GM19238 (cell line): Measurements from ENCODE around the gene RABEP1.

ENCODE experiments used
- DNase-seq: peaks from one replicate; pipeline ENCODE4 v3.0.0; 2011; ENCODE audit warnings: low spot score; ENCODE audit not compliant: insufficient read length

The RABEP1 gene

DNA sequence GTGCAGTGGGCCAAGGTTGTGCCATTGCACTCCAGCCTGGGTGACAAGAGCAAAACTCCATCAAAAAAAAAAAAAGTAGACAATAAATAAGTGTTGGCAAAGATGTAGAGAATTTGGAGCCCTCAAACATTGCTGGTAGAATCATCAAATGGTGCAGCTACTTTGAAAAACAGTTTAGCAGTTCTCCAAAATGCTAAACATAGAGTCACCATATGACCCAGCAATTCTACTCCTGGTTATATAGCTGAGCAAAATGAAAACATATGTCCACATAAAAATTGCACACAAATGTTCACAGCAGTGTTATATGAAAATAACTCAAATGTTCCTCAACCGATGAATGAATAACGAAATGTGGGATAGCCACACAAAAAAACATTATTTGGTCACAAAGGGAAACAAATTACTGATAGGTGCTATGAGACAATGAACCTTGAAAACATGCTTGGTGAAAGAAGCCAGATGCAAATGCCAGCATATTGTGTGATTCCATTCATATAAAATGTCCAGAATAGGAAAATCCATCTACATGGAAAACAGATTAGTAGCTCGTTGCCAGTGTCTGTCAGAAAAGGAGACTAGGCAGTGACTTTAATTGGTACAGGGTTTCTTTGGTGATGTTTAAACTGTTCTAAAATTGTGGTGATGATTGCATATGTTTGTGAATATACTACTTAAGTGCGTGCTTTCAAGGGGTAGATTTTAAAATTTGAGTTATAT is 12.7 kb upstream of the RABEP1 start:
- DNase-seq: no peak

DNA sequence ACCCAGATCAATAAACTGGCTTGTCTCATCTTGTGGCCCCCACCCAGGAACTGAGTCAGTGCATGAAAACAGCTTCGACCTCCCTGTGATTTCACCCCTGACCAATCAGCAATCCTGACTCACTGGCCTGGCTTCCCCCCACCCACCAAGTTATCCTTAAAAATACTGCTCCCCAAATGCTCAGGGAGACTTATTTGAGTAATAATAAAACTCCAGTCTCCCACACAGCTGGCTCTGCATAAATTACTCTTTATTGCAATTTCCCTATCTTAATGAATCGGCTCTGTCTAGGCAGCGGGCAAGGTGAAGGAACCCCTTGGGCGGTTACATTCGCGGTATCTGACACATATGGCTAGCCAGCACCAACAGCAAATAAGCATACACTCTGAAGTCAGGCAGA is 9.8 kb upstream of the RABEP1 start:
- DNase-seq: no peak

DNA sequence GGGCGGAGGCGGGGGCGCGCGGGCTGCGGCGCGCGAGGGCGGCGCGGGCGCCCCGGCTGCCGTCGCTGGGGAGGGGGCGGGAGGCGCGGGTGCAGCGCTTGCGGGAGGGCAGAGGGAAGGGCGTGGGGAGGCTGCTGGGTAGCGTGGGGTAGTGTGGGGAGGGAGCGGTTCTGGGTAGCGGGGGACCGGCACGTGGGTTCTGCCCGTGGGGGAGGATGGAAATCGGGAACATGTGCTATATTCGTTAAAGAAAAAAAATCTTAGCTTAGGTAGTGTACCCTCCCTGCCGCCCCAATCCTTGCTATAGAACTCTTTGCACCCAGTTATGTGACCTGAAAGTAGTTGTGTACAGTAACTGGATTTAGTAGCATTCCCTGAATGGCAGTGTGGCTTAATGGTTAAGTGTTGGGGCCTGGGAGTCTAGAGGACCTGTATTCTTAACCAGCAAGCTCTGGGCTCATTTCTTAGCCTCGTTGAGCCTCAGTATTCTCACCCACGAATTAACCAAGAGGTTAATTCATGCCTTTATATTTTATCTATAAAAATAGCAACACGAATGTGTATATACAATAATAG is 646 bp downstream of the RABEP1 start:
- no peak for DNase-seq

DNA sequence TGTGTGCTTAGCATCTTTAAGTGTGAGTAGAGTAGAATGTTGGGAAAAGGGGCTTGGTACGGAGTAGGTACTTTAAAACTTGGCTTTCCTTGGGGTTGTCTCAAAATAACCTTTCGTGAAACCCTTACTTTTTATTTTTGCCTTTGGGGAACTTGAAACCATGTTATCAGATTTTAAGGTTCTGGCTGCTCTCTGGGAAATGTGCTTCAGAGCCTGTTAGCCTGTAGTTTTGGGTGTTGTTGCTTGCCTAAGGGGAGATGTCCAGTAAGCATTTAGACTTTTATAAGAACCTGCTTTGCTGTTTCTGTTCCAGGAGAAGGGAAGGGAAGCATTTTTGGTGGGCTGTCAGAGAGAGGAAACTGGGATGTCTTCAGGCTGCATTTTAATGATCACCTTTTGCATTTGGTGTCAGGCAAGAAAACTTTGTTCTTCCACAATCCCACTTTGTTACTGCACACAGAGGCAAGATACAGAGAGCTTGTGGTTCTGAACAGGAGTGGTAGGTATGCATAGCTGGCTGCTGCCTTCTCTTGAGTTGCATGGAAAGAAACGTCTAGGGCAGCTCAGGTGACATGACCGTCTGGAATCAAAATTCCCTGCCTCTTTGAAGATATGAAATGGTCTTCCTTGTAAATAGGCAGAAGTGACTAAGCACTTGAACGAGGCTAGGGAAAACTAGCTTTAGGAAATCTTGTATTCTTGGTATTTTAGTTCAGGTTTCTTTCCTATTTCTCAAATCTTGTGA is 1.7 kb downstream of the RABEP1 start:
- DNase-seq: no peak

DNA sequence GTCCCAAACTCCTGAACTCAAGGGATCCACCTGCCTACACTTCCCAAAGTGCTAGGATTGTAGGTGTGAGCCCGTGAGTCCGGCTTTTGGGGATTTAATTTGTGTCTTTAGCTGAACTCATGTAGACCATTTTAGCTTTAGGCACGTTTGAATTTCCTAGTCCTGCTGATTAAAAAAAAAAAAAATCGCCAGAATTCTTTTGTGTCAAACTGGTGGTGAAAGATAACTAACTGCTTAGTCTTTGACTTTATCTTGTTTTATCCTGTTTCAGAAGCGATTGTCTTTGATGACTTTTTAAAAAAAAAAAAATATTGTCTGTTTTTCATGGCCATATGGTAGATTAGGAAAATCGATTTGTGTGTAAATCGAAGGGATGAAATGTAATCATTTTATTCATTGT is 2.6 kb downstream of the RABEP1 start:
- DNase-seq: no peak

DNA sequence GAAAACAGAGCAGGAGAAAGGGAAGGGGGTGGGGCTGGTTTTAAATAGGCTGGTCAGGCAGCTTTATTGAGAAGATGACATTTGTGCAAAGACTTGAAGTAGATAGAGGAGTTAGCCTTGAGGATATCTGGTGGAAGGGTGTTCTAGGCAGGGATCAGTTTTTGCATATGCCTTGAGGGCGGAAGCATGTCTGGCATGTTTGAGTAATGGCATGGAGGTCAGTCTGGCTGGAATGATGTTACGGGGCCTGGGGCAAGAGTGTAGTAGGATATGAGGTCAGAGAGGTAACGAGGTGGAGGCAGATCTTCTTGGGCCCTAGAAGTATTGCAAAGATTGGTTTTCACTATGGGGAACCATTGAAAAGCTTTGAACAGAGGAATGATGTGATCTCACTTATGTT is 4.8 kb downstream of the RABEP1 start:
- no peak for DNase-seq

DNA sequence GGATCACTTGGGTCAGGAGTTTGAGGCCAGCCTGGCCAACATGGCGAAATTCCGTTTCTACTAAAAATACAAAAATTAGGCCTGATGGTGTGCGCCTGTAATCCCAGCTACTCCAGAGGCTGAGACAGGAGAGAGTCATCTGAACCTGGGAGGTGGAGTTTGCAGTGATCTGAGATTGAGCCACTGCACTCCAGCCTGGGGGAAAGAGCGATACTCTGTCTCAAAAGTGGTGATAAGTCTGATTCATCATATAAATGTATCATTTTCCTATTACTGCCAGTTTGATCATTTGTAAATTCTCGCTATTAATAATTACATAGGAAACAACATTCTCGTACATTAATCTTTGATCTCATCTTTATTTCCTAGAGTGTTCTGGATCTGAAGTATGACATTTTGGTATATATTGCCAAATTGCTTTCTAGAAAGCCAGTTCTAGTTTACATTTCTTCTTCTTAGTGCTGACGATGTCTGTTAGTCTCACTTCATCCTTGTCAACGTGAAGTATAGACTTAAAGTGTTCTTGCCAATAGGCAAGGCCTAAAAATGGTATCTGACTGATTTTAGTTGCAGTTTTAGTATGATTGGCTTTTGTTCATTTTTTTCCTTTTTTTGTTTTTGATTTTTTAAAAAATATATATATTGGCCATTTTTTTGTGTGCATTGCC is 9.7 kb downstream of the RABEP1 start:
- DNase-seq: no peak

DNA sequence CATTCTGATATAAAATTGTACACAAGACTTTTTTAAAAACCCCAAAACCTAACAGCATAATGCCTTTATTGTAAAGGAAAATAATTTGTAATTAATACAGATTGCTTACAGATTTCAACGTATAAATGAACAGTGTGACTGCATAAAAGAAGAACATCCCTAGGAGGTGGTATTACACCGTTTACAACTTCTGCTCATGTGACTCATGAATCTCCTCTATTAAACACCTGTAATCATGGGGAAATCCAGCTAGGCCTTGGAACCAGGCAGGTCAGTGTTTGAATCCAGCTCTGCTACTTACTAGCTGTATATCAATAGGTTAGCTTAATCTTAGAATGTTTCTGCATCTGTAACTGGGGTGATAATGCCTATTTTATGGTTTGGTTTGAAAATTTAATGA is 15.2 kb downstream of the RABEP1 start:
- DNase-seq: no peak

DNA sequence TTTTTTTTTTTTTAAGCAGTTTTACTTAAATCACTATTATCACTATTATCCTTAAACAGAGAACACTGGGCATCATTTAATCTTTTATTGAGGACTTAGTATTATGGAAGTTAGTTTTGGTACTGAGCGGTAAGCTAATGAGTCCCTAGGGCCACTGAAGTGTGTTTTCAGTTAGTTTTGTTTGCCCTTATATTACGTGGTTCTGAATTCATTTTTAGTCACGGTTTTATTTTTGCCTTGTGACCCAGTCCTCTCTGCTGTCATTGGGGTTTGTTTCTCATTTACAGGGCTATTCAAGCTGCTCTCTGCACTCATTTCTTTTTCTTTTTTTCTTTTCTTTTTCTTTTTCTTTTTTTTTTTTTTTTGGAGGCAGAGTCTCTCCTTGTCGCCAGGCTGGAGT is 17.3 kb downstream of the RABEP1 start:
- no peak for DNase-seq

DNA sequence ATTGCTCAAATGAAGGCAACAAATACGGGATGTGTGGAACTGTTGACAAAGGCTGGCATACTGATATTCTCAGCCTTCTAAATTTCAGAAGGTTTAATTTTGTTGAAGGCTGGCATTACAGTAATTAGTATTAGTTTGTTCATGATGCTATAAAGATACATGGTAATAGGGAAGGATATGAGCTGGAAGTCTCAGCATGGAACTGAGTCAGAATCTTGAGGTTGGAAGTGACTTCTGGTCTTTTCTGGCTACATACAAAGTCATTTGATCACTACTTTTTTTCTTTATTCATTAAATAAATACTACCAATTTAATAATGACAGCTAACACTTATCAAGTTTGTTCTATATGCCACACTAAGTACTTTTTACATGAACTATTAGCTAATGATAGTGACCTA is 22.6 kb downstream of the RABEP1 start:
- DNase-seq: no peak

DNA sequence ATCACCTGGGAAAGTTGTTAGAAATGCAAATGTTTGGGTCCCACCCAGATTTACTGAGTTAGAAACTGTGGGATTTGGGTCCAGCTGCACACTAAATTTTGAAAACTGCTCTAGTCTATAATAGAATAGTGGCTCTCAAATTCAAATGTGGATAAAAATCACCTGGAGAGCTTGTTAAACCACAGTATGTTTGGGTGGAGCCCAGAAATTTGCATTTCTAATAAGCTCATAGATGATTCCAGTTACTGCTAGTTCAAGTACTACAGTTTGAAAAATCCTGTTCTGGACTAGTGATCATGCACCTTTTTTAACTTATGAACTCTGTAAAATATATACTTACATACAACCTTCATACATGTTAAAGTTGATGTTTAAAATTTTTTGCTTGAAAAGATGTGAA is 27.8 kb downstream of the RABEP1 start:
- DNase-seq: no peak

DNA sequence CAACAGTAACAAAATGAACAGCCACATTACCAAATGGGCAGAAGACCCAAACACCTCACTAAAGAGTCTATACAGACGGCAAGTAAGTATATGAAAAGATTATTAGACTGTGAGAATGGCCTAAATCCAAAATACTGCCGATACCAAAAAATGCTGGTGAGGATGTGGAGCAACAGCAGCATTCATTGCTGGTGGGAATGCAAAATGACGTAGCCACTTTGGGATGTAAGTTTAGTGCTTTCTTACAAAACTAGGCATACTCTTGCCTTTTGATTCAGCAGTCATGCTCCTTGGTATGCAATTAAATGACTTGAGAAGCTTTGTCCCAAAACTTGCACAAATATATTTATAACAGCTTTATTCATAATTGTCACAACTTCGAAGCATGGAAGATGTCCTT is 43.8 kb downstream of the RABEP1 start:
- DNase-seq: no peak

DNA sequence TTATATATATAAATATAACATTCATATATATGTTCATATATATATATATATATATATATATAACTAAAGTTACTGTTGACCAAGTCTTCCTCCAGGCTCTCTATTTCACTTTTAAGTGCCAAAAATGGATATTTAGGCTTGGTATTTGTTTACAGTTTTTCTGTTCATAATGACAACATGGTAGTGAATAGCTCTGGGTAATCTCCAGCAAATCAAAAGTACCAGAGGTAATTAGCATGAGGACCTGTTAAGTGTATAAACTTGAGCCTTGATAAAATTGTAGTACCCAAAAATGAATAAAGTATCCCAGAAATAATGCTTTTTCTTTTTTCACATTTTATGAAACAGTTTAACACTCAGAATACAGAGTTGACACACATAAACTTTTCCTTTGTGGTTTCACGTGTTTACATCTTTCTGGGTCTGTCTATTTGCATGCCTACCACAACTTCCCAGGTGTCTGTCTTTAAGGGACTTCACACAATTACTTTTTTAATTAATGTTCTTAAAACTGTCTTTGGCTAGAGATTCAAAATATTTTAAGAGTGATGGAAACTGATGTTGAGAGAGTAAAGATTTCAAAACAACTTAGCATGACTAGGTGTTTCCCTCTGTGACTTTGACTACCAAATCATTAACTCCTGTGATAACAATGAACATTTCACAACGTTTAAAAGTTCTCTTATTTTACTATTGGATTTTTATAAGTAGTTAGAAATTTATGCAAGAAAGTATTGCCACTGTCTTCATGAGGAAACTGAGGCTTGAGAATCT is 47.9 kb downstream of the RABEP1 start:
- DNase-seq: no peak

DNA sequence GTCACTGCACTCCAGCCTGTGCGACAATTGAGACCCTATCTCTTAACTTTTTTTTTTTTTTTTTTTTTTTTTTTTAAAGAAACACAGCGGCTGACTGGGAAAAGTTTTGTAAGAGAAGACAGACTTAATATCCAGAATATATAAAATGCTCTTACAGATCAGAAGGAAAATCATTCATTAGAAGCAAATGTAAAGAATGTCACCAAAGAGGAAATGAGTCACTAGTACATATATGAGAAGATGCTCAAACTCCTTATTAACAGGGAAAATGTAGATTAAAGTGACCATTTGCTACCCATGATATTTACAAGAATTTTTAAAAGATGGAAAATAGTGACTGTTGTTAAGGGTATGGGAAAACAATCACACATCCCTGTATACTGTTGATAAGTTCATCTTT is 48.9 kb downstream of the RABEP1 start:
- no peak for DNase-seq

DNA sequence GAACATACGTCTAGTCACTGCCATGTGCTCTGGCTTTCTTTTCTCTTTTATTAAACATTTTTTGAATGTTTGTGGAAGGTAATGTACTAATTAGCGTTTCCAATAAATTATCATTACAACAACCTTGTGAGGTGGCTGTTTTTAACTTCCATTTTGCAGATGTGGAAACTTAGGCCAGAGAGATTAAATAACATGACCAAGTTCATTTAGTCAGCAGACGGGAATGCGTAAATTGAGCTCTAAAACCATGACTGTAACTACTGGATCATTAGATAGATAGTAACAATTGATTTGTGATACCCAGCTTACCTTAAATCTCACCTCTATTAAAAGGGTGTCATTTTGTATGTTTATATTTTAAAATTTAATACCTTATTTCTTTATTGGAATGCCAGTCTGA is 49.4 kb downstream of the RABEP1 start:
- no peak for DNase-seq

DNA sequence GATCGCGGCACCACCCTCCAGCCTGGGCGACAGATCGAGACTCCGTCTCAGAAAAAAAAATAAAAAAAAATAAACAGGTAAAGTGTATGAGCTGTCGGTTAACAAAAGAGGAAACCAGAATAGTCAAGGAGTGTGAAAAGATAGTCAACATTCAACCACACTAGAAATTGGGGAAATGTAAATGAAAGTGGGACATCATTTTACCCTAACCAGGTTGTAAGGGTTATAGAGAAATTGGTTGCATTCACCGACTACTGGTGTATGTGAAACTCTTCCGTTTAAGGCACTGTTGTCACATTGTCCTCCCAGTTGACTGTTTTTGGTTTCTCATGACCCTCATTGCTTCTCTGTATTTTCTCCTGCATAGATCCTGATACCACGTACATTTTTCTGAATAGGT is 62.8 kb downstream of the RABEP1 start:
- no peak for DNase-seq

DNA sequence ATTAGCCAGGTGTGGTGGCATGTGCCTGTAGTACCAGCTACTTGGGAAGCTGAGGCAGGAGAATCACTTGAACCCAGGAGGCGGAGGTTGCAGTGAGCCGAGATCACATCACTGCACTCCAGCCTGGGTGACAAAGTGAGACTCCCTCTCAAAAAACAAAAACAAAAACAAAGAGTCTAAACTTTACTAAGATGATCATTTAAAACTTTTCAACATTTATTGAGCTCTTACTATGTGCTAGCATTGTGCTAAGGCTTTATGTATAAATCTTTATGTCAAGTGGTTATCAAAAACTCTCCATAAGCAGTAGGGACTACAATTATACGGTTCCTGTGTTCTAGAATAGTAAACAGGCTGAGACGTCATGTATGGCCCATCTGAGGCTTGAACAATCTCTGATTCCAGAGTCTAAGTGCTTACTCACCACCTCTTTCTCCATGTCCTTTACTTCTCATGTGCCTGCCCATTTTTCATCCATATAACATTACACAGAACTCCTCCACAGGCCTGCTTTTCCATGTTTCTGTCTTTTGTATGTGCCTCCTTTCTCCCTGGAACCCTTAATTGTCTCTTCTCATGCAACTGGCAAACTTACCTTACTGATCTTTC is 70.7 kb downstream of the RABEP1 start:
- DNase-seq: no peak

DNA sequence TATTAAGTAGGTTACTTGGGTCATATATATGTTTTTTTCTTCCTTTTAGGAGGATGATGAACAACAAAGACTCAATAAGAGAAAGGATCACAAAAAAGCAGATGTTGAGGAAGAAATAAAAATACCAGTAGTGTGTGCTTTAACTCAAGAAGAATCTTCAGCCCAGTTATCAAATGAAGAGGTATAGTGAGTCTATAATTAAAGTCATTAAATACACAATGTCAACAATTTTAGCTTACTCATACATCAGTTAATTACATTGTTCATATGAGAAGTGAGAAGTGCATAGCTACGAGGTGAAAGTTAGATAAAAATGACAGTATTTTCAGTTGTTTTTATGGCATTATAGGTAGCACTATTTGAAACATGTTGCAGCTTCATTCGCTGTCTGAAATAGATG is 72.2 kb downstream of the RABEP1 start:
- DNase-seq: no peak

DNA sequence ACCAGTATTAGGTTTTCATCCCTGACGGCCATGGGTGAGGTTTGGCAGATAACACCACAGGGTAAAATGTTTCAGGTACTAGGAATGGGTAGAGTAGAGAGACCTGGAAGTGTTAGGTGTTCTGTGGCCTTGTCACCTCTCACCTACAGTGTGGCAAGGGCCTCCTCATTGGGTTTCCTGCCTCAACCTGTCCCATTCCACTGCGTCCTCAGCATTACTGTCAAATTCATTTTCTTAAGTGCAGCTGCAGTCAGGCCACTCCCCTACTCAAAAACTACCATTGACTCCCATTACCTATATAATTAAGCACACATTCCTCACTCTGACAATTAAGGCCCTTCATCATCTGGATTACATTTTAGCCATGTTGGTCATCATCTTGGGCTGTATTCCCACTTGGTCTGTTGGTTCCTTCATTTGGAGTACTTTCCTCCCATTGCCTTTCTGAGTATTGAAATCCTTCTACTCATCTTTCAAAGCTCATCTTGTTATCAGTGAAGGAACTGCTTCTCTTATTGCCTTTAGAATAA is 72.9 kb downstream of the RABEP1 start:
- no peak for DNase-seq

DNA sequence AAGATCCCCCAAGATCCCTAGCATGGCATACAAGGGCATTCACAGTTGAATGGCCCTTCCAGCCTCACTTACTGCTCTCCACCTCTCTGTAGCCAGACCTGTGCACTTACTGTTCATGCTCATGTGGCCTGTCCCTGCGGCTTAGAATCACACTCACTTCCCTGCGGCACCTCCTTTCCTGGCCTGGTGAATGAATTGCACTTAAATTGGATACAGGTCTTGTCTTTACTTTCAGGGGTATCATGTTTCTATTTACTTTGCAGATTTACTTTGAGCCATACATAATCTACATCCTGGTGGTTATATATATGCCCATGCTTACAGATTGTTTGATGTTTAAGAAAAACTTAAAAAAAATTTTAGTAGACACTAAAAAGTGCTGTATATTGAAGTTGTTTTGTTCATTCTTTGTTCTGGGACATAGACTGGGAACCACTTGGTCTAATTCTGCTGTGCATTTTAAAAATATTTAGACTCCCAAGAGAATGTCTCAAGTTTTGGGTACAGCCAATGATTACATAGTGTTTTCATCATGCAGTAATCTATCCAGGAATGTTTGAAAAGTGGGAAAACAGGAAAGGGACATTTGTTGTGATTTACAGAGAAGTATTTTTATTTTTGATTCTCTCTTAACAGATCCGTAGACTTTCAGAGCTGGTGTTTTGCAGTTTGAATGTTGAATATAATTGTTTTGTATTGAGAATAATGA is 73.5 kb downstream of the RABEP1 start:
- DNase-seq: no peak
